IPS-NIHi7 (cell line): ENCODE results near the gene FHOD3.
"Not testable (repeated sequence)": the region's sequence is repeated elsewhere in the genome, so short reads cannot be mapped to it uniquely, and the experiment has no call there.

Source experiments
- DNase-seq: peaks from one replicate; pipeline ENCODE4 v3.0.0; 2012; ENCODE audit warnings: mixed read lengths; ENCODE audit errors: extremely low spot score

Gene FHOD3

GRCh38 chr18:36350251-36350651 lies 52.7 kb downstream of the FHOD3 start:
- no peak for DNase-seq

GRCh38 chr18:36350839-36351469 lies 53.4 kb downstream of the FHOD3 start:
- no peak for DNase-seq

- no peak for DNase-seq
Measured at GRCh38 chr18:36352384-36352783, 54.9 kb downstream of the FHOD3 start.

- no peak for DNase-seq
Measured at GRCh38 chr18:36354989-36355388, 57.5 kb downstream of the FHOD3 start.

GRCh38 chr18:36355511-36355910 lies 58.0 kb downstream of the FHOD3 start:
- no peak for DNase-seq

GRCh38 chr18:36356741-36357140 lies 59.2 kb downstream of the FHOD3 start:
- DNase-seq, result not testable (repeated sequence)

DNA sequence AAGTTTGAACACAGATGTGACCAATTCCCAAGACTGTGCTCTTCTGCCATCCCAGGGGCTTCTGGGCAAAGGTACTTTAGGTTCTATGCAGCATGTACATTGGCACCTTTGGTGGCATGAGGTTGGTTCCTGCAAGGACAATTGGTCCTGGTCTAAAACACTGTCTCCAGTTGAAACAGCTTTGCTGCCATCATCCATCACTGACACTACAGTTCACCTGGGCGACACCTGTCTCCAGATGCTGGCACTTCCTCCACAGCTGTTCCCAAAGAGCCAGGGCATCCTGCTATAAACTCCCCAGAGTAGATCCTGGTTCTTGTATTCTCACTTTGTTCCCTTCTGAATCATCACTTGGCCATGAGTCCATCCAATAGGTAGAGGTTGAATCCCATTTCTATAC lies 60.6 kb downstream of the FHOD3 start:
- no peak for DNase-seq

DNA sequence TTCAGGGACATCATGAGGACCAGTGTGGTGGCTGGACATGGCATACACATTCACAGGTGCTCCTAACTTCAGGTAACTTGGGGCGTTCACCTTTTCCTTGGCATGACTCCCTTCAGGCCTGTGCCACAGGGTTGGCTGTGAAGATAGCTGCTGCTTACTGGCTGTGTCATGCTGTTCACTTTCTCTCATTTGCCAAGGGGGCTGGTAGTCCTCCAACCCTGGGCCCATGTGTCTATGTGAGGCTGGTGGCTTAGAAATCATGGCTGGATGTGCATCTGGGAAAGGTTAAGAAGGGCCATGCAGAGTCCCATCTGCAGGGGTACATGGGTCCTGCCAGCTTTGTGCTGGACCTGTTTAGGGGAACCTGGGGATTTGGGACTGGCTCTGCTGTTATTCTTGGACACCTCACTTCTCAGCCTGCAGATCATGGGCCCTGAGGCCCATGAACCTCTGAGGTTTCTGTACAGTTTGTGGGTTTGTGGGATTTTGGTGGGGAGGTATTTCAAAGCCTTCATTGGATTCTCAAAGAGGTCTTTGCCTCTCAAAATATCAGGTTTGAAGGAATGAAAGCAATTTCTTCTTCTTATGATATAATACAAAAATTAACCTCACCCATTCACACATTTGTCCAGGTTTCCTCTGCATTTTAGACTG lies 62.9 kb downstream of the FHOD3 start:
- DNase-seq, result no peak

DNA sequence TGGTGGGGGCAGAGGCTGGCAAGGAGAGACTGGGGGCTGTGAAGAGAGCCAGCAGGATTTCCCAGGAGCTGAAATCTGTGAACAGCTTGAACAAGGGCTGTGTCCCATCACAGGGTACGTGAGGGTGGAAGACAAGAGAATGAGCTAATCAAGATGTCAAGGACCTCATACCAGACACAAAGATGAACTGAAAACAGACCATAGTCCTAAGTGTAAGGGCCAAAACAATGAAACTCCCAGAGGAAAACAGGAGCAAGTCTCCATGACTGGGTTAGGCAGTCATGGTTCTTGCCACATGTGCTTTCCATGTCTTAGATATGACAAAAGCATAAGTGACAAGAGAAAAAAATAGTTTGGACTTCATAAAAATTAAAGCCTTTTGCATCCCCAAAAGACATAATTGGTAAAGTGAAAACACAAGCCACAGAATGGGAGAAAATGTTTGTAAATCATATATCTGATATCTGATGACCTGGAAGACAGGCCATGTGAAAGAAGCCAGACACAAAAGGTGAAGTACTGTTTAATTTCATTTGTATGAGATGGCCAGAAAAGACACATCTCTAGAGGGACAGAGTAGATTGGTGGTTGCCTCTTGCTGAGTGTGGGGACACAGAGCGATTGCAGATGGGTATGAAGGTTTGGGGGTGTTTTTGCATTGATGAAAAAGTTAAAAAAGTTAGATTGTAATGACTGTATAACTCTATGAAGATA lies 67.6 kb downstream of the FHOD3 start:
- DNase-seq, result no peak

DNA sequence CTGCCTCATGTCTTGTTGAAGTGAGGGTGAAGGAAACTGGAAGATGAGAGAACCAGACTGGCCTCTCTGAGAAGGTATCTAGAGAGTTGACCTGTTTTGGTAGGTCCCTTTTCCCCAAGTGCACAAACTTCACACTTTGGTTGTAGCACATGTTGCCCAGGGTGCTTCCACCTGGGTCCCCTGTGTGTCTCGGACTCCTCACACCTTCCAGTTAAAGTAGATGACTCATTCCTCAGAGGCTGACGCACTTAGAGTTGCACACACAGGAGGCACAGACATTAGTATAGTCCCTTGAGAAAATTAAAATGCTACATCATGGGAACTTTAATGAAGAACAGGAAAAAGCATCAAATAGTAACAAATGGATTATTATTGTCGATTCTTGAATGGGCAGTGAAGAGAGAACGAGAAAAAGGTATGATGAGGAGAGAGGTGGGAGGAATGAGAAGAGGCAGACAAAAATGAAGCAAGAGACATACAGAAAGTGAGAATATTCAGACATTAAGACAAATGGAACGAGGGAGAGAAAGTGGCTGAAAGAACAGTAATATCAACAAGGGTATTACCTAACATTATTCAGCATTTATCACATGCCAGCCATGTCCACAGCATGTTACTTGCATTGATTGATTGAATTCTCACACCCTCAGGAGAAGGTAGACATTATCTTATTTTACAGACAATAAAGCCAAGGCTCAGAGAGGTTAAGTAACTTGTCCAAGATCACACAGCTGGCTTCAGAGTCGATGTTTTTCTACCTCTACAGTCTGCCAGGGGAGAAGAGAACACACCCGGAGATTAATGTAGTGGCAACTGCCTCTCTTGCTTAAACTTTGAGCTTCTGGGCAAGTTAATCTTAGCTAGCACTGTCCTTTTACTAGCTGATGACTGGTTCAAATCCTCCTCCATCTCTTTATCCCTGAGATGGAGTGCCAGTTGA lies 68.6 kb downstream of the FHOD3 start:
- no peak for DNase-seq

GRCh38 chr18:36366994-36367839 lies 69.7 kb downstream of the FHOD3 start:
- no peak for DNase-seq

- DNase-seq, result no peak
Measured at GRCh38 chr18:36368889-36369288, 71.4 kb downstream of the FHOD3 start.

GRCh38 chr18:36372903-36373311 lies 75.4 kb downstream of the FHOD3 start:
- DNase-seq, result no peak

GRCh38 chr18:36374262-36374661 lies 76.7 kb downstream of the FHOD3 start:
- DNase-seq, result no peak

DNA sequence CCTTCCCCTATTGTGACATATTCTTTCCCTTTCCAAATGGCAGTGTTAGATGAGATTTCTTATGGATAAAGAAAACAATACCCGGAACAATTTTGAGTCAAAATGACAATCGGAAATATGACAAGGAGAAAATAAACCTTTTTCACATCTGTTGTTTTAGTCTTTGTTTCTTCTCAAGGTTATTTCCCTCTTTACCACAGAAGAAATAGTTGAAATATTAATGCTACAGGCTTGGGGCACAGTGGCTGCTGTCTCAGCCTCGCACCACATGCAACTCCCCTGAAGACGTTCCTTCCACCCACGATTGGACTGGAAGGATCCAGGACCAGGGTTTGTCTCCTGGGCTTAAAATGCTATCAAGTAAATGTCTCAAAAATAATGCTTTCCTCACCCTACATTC lies 77.6 kb downstream of the FHOD3 start:
- no peak for DNase-seq

- no peak for DNase-seq
Measured at GRCh38 chr18:36376361-36376760, 78.8 kb downstream of the FHOD3 start.

GRCh38 chr18:36377626-36378025 lies 80.1 kb downstream of the FHOD3 start:
- no peak for DNase-seq

- no peak for DNase-seq
Measured at GRCh38 chr18:36378205-36378604, 80.7 kb downstream of the FHOD3 start.

GRCh38 chr18:36379435-36379984 lies 82.0 kb downstream of the FHOD3 start:
- no peak for DNase-seq

- no peak for DNase-seq
Measured at GRCh38 chr18:36380173-36380827, 82.8 kb downstream of the FHOD3 start.
